Peyer's patch (tissue), 4 donors: ENCODE data around the gene ADAP1. TPM values are rescaled to one million over a fixed set of nuclear protein-coding genes. Genes with fewer than 3 reads are reported as not detected.
A peak's percentile ranks its signal among the peaks of the same experiment; 100 is the strongest.

Experiments used
- DNase-seq, 3 donors: peaks; one replicate each; pipeline ENCODE4 v3.0.0-alpha.2; 2017 to 2019
- H3K27ac ChIP-seq, 4 donors: fragments of 200-600 bp; sonication (generic); one replicate each; pipeline ENCODE4 v1.5.1; 2016 to 2019
- H3K27me3 ChIP-seq, 2 donors: fragments of 200-600 bp; sonication (generic); one replicate each; pipeline ENCODE4 v1.5.1; 2019
- H3K36me3 ChIP-seq, 3 donors: fragments of 200-600 bp; sonication (generic); one replicate each; pipeline ENCODE4 v1.5.1; 2016 to 2019
- H3K4me1 ChIP-seq, 4 donors: fragments of 200-600 bp; sonication (generic); one replicate each; pipeline ENCODE4 v1.5.1; 2016 to 2019
- H3K4me3 ChIP-seq, 4 donors: fragments of 200-600 bp; sonication (generic); 1 replicate in 3 of 4; 2 replicates in 1 of 4; pipeline ENCODE4 v1.5.1; 2016 to 2019; ENCODE audit warnings: mild to moderate bottlenecking in 1 of 4
- H3K9me3 ChIP-seq, 4 donors: fragments of 200-600 bp; sonication (generic); one replicate each; pipeline ENCODE4 v1.5.1; 2016 to 2019; ENCODE audit warnings: mild to moderate bottlenecking in 1 of 4
- CTCF ChIP-seq, 6 experiments: fragments of 450-650 bp in 4 of 6; fragments of 200-600 bp in 2 of 6; sonication (generic) in 1 of 6; IDR thresholded peaks; one replicate each; pipeline ENCODE4 v1.5.1; 2017 to 2019; ENCODE audit warnings: antibody characterized with exemption in 6 of 6, mild to moderate bottlenecking in 3 of 6, moderate library complexity in 1 of 6
- POLR2A ChIP-seq, 2 donors: fragments of 450-650 bp; IDR thresholded peaks; one replicate each; pipeline ENCODE4 v1.5.1; 2017; ENCODE audit warnings: antibody characterized with exemption in 2 of 2, mild to moderate bottlenecking in 2 of 2, moderate library complexity in 2 of 2
- total RNA-seq, 4 donors: library from RNA; depleted of rRNA; stranded (reverse); fragments of >200 nt; gene quantifications; one replicate each; pipeline ENCODE4 v1.1.0, GENCODE V29; 2016

Gene ADAP1
- total RNA-seq, 4 donors from 2014 or later, result 102 to 146 (median 133) TPM

GRCh38 chr7:940599-941408 is 13.7 kb downstream of the ADAP1 start:
- no peak for DNase-seq
- Histone ChIP-seq H3K4me1 (no peaks in the 10 kb centered on the region), H3K4me3 (no peak overlapping the region), H3K27ac (no peak overlapping the region), H3K36me3 (peaks cover 0 to 8% (median 0%) of the 10 kb centered on the region in 3 donors), H3K9me3 (no peaks in the 10 kb centered on the region), H3K27me3 (no peaks in the 10 kb centered on the region)
- TF ChIP-seq POLR2A (IDR thresholded peaks at IDR 0.05) (no peak), CTCF (IDR thresholded peaks at IDR 0.05) (no peak)

- Histone ChIP-seq H3K4me1 (no peaks in the 10 kb centered on the region), H3K27ac (no peak overlapping the region), H3K4me3 (no peak overlapping the region), H3K9me3 (no peaks in the 10 kb centered on the region), H3K27me3 (no peaks in the 10 kb centered on the region), H3K36me3 (peaks cover 0 to 12% (median 0%) of the 10 kb centered on the region in 3 donors)
- DNase-seq, result peak in 1 of 3 donors; percentile 9
- TF ChIP-seq CTCF (IDR thresholded peaks at IDR 0.05) (no peak), POLR2A (IDR thresholded peaks at IDR 0.05) (no peak)
Measured at GRCh38 chr7:939843-940242, 14.6 kb downstream of the ADAP1 start.

GRCh38 chr7:938546-939185 is 15.8 kb downstream of the ADAP1 start:
- Histone ChIP-seq H3K4me3 (no peak overlapping the region), H3K9me3 (no peaks in the 10 kb centered on the region), H3K27ac (no peak overlapping the region), H3K36me3 (peaks cover 0 to 13% (median 0%) of the 10 kb centered on the region in 3 donors), H3K4me1 (no peaks in the 10 kb centered on the region), H3K27me3 (no peaks in the 10 kb centered on the region)
- DNase-seq, result peak in 1 of 3 donors; percentile 34
- TF ChIP-seq CTCF (IDR thresholded peaks at IDR 0.05), result no peak
- TF ChIP-seq POLR2A (IDR thresholded peaks at IDR 0.05), result no peak

GRCh38 chr7:937856-938484 is 16.5 kb downstream of the ADAP1 start:
- no peak overlapping the region for H3K27ac ChIP-seq
- H3K27me3 ChIP-seq, result no peaks in the 10 kb centered on the region
- no peaks in the 10 kb centered on the region for H3K9me3 ChIP-seq
- H3K4me3 ChIP-seq, result no peak overlapping the region
- H3K4me1 ChIP-seq, result no peaks in the 10 kb centered on the region
- peaks cover 0 to 13% (median 0%) of the 10 kb centered on the region in 3 donors for H3K36me3 ChIP-seq
- peak in 1 of 3 donors; percentile 10 for DNase-seq
- no peak for TF ChIP-seq CTCF (IDR thresholded peaks at IDR 0.05)
- TF ChIP-seq POLR2A (IDR thresholded peaks at IDR 0.05), result no peak

- Histone ChIP-seq H3K36me3 (peaks cover 0 to 13% (median 0%) of the 10 kb centered on the region in 3 donors), H3K27me3 (no peaks in the 10 kb centered on the region), H3K9me3 (no peaks in the 10 kb centered on the region), H3K4me1 (no peaks in the 10 kb centered on the region), H3K27ac (no peak overlapping the region), H3K4me3 (no peak overlapping the region)
- TF ChIP-seq CTCF (IDR thresholded peaks at IDR 0.05) (no peak), POLR2A (IDR thresholded peaks at IDR 0.05) (no peak)
- peak in 1 of 3 donors; percentile 43 for DNase-seq
Measured at GRCh38 chr7:936386-937054, 18.0 kb downstream of the ADAP1 start.
